NOMO-1 treated with dmso at 0.1 percent for 144 hours (cell line): Measurements from ENCODE around the gene SIGLEC6.

Source experiments
- DNase-seq: peaks from one replicate; lab custom pipeline; 2025; ENCODE audit not compliant: unreplicated experiment; lab: John Stamatoyannopoulos, UW

The SIGLEC6 gene

GRCh38 chr19:51531349-51532315, at the start of gene SIGLEC6:
SIGLEC6 (minus strand) TSS chr19:51531670; CDS start chr19:51531648, 22 bp downstream.
- DNase-seq: peak; percentile 92

GRCh38 chr19:51576850-51577249, 45.4 kb upstream of the SIGLEC6 start:
- DNase-seq: no peak

- no peak for DNase-seq
Measured at GRCh38 chr19:51573331-51573730, 41.9 kb upstream of the SIGLEC6 start.

GRCh38 chr19:51572908-51573307, 41.4 kb upstream of the SIGLEC6 start:
- no peak for DNase-seq

GRCh38 chr19:51572410-51572809, 40.9 kb upstream of the SIGLEC6 start:
- DNase-seq: no peak

- DNase-seq: no peak
Measured at GRCh38 chr19:51571599-51571998, 40.1 kb upstream of the SIGLEC6 start.

- DNase-seq: peak; percentile 87
Measured at GRCh38 chr19:51570962-51571575, 39.6 kb upstream of the SIGLEC6 start, which contains the start of gene ZNF175. ZNF175 (plus strand) TSS chr19:51571283; CDS start chr19:51573330, 2,047 bp downstream.

- DNase-seq: no peak
Measured at GRCh38 chr19:51568456-51568855, 37.0 kb upstream of the SIGLEC6 start.

GRCh38 chr19:51567583-51567982, 36.1 kb upstream of the SIGLEC6 start:
- DNase-seq: no peak

GRCh38 chr19:51566489-51567100, 35.1 kb upstream of the SIGLEC6 start:
- DNase-seq: no peak

- peak; percentile 72 for DNase-seq
Measured at GRCh38 chr19:51565583-51565982, 34.1 kb upstream of the SIGLEC6 start.

- peak; percentile 86 for DNase-seq
Measured at GRCh38 chr19:51564791-51565190, 33.3 kb upstream of the SIGLEC6 start.

GRCh38 chr19:51560339-51560738, 28.9 kb upstream of the SIGLEC6 start:
- DNase-seq: no peak

- DNase-seq: no peak
Measured at GRCh38 chr19:51559240-51559639, 27.8 kb upstream of the SIGLEC6 start.

- DNase-seq: peak; percentile 13
Measured at GRCh38 chr19:51552996-51553725, 21.7 kb upstream of the SIGLEC6 start.

GRCh38 chr19:51552608-51552995, 21.1 kb upstream of the SIGLEC6 start:
- DNase-seq: no peak

- DNase-seq: peak; percentile 49
Measured at GRCh38 chr19:51551673-51552432, 20.4 kb upstream of the SIGLEC6 start.

- DNase-seq: no peak
Measured at GRCh38 chr19:51550848-51551672, 19.6 kb upstream of the SIGLEC6 start.
